GM12878 (cell line): ENCODE data around the gene L1CAM. TPM values are rescaled to one million over a fixed set of nuclear protein-coding genes. Genes with fewer than 3 reads are reported as not detected.

ENCODE experiments used
- ATAC-seq: fragments of 200-7000 bp; cut with Tn5 transposase; 3 replicates; pipeline ENCODE4 v1.9.1; 2020; ENCODE audit warnings: mild to moderate bottlenecking, moderate library complexity
- BruUV-seq: library from RNA; stranded (reverse); fragments of 400-500 nt; replicated peaks from 2 replicates; lab custom pipeline; 2021; lab: Mats Ljungman, UMichigan
- CTCF ChIA-PET: fragments of 300-600 bp; sonication (Branson Sonifier 250); formaldehyde crosslinking; extraction: SDS; loops from one replicate; lab custom pipeline; 2021; ENCODE audit warnings: inconsistent platforms; lab: Yijun Ruan, JAX
- POLR2A ChIA-PET: fragments of 350-600 bp; formaldehyde crosslinking; extraction: SDS; loops from one replicate; lab custom pipeline; 2021; ENCODE audit warnings: inconsistent platforms; lab: Charles Lee
- RAD21 ChIA-PET: fragments of 300-600 bp; sonication (Branson Sonifier 250); formaldehyde crosslinking; loops from one replicate; lab custom pipeline; 2023; ENCODE audit warnings: antibody characterized with exemption; ENCODE audit not compliant: unreplicated experiment; lab: Charles Lee
- SMC1A ChIA-PET: fragments of 300-600 bp; sonication (Branson Sonifier 250); formaldehyde crosslinking; loops from one replicate; lab custom pipeline; 2023; ENCODE audit not compliant: unreplicated experiment, uncharacterized antibody; lab: Charles Lee
- DNase-seq: peaks from one replicate; pipeline ENCODE4 v3.0.0-alpha.2; 2011; ENCODE audit warnings: low read depth, low spot score
- FAIRE-seq: peaks from 3 replicates; lab custom pipeline; 2011; peaks lifted over from hg19 to GRCh38; lab: Jason Lieb, UNC
- H2AFZ ChIP-seq: 2 replicates; pipeline ENCODE4 v1.6.0; 2011; ENCODE audit warnings: low read depth, low read length, control low read depth; ENCODE audit not compliant: control insufficient read depth
- H3K27ac ChIP-seq: 2 replicates; pipeline ENCODE4 v1.5.1; 2011; ENCODE audit warnings: control low read depth; ENCODE audit not compliant: control insufficient read depth, insufficient read depth
- H3K27me3 ChIP-seq, 2 experiments: replicated peaks in 1 of 2; 2 replicates each; pipeline versions ENCODE4 v1.6.0 to v1.6.1; 2011; ENCODE audit warnings: low read length in 1 of 2; ENCODE audit not compliant: control insufficient read depth in 2 of 2, insufficient read depth in 2 of 2
- H3K36me3 ChIP-seq, 2 experiments: 2 replicates each; pipeline ENCODE4 v1.5.1; 2011; ENCODE audit warnings: low read length in 1 of 2; ENCODE audit not compliant: control insufficient read depth in 2 of 2, insufficient read depth in 2 of 2
- H3K4me1 ChIP-seq: 2 replicates; pipeline ENCODE4 v1.6.1; 2011; ENCODE audit warnings: mild to moderate bottlenecking, low read length, moderate library complexity, mixed read lengths; ENCODE audit not compliant: control insufficient read depth, insufficient read depth
- H3K4me2 ChIP-seq: 2 replicates; pipeline ENCODE4 v1.6.0; 2011; ENCODE audit warnings: control low read depth; ENCODE audit not compliant: control insufficient read depth, insufficient read depth
- H3K4me3 ChIP-seq: fragments of 200-600 bp; sonication (generic); 2 replicates; pipeline ENCODE4 v1.5.1; 2016
- H3K79me2 ChIP-seq: 2 replicates; pipeline ENCODE4 v1.6.0; 2011; ENCODE audit warnings: low read length; ENCODE audit not compliant: control insufficient read depth, insufficient read depth
- H3K9ac ChIP-seq: 2 replicates; pipeline ENCODE4 v1.8.0; 2011; ENCODE audit warnings: low read length, control low read depth, mixed read lengths; ENCODE audit not compliant: control insufficient read depth, insufficient read depth
- H3K9me3 ChIP-seq: replicated peaks from 3 replicates; pipeline ENCODE4 v1.5.1; 2011; ENCODE audit warnings: mild to moderate bottlenecking, low read length; ENCODE audit not compliant: control insufficient read depth, insufficient read depth
- H4K20me1 ChIP-seq: 2 replicates; pipeline ENCODE4 v1.6.0; 2011; ENCODE audit not compliant: control insufficient read depth, insufficient read depth
- CHD2 ChIP-seq: IDR thresholded peaks from 2 replicates; pipeline ENCODE4 v1.6.1; 2011; ENCODE audit warnings: low read depth, low read length, improper control_type of control experiment, borderline replicate concordance
- MXI1 ChIP-seq: fragments of 150-350 bp; IDR thresholded peaks from 2 replicates; pipeline ENCODE4 v1.6.1; 2011; ENCODE audit warnings: low read depth, mild to moderate bottlenecking, inconsistent platforms, low read length, improper control_type of control experiment
- NR2F1 ChIP-seq: fragments of 450-650 bp; conservative IDR thresholded peaks from 2 replicates; pipeline ENCODE4 v1.6.1; 2017; ENCODE audit warnings: mild to moderate bottlenecking
- POLR2A ChIP-seq: IDR thresholded peaks from 2 replicates; pipeline ENCODE4 v1.6.1; 2011; ENCODE audit warnings: low read depth, mild to moderate bottlenecking, low read length
- POLR2AphosphoS2 ChIP-seq: IDR thresholded peaks from 2 replicates; pipeline ENCODE4 v1.6.1; 2011; ENCODE audit warnings: low read depth, mild to moderate bottlenecking, low read length, improper control_type of control experiment, moderate library complexity
- RCOR1 ChIP-seq: conservative IDR thresholded peaks from 2 replicates; pipeline ENCODE4 v1.6.1; 2012; ENCODE audit warnings: low read depth, low read length, improper control_type of control experiment
- SREBF1 ChIP-seq: IDR thresholded peaks from 2 replicates; pipeline ENCODE4 v1.6.1; 2012; ENCODE audit warnings: mild to moderate bottlenecking, low read length
- STAT3 ChIP-seq: IDR thresholded peaks from 2 replicates; pipeline ENCODE4 v1.6.1; 2011; ENCODE audit warnings: low read depth, low read length, improper control_type of control experiment
- SUPT20H ChIP-seq: IDR thresholded peaks from 2 replicates; pipeline ENCODE4 v1.6.1; 2011; ENCODE audit warnings: low read depth, mild to moderate bottlenecking, low read length, moderate library complexity, borderline replicate concordance; ENCODE audit not compliant: control insufficient read depth
- TCF7 ChIP-seq: IDR thresholded peaks from 2 replicates; pipeline ENCODE4 v1.6.1; 2014; ENCODE audit warnings: antibody characterized with exemption, borderline replicate concordance
- ZNF384 ChIP-seq: IDR thresholded peaks from 2 replicates; pipeline ENCODE4 v1.6.1; 2012; ENCODE audit warnings: low read depth, mild to moderate bottlenecking, low read length, improper control_type of control experiment, borderline replicate concordance
- WGBS: methylation state at CpG from one replicate; pipeline ENCODE4 v1.1.6; 2016; ENCODE audit warnings: low lambda C conversion rate; ENCODE audit not compliant: insufficient replicate concordance, insufficient coverage; ENCODE audit errors: missing lambda C conversion rate; 5-methylcytosine and 5-hydroxymethylcytosine counted together
- in situ Hi-C: fragments of 300-500 bp; cut with MboI; formaldehyde crosslinking; loops from 9 replicates; pipeline ENCODE4 v1.14.3; 2018; ENCODE audit warnings: mixed read lengths
- intact Hi-C: fragments of 100-400 bp; cut with micrococcal nuclease; formaldehyde crosslinking; loops from one replicate; pipeline ENCODE4 v1.14.2; 2022; ENCODE audit not compliant: unreplicated experiment
- polyA plus RNA-seq, 11 experiments: library from polyadenylated mRNA; depleted of rRNA in 4 of 11; unstranded in 6 of 11; stranded (reverse) in 5 of 11; fragments of >200 nt; fragmentation: Nextera tagmentation in 4 of 11; fragmentation: Illumina TruSeq in 1 of 11; extraction: Ambion mirVana in 4 of 11; extraction: Trizol in 1 of 11; gene quantifications; 1 replicate in 1 of 11; 2 replicates in 10 of 11; pipeline versions ENCODE4 v1.2.1 to v1.2.3, GENCODE V29; 2011 to 2016; ENCODE audit warnings: inconsistent platforms in 2 of 11, missing spikeins in 2 of 11, low read depth in 1 of 11
- total RNA-seq, 4 experiments: library from RNA; depleted of rRNA in 3 of 4; stranded (reverse); fragments of >200 nt in 3 of 4; fragmentation: Illumina TruSeq in 1 of 4; extraction: Trizol in 1 of 4; gene quantifications; 2 replicates each; pipeline versions ENCODE4 v1.2.1 to v1.2.3, GENCODE V29; 2013 to 2021
- TF ChIP-seq, protein P1 (sequence below): fragments of 450-650 bp; IDR thresholded peaks from 2 replicates; pipeline ENCODE4 v1.6.1; 2016; ENCODE audit warnings: mild to moderate bottlenecking, moderate library complexity, borderline replicate concordance
- TF ChIP-seq, protein P2 (sequence below): fragments of 450-650 bp; IDR thresholded peaks from 2 replicates; pipeline ENCODE4 v1.6.1; 2018; ENCODE audit warnings: borderline replicate concordance, mild to moderate bottlenecking; ENCODE audit not compliant: partially characterized antibody
- TF ChIP-seq, protein P3 (sequence below): fragments of 450-650 bp; IDR thresholded peaks from 2 replicates; pipeline ENCODE4 v1.6.1; 2016; ENCODE audit warnings: mild to moderate bottlenecking

L1CAM gene
- total and polyA plus RNA-seq, 10 of the 15 experiments (the other 5 are each of a cell fraction or from before 2014, with no cell fraction given): 0.01 to 0.64 (median 0.09) TPM; not detected in 5

DNA sequence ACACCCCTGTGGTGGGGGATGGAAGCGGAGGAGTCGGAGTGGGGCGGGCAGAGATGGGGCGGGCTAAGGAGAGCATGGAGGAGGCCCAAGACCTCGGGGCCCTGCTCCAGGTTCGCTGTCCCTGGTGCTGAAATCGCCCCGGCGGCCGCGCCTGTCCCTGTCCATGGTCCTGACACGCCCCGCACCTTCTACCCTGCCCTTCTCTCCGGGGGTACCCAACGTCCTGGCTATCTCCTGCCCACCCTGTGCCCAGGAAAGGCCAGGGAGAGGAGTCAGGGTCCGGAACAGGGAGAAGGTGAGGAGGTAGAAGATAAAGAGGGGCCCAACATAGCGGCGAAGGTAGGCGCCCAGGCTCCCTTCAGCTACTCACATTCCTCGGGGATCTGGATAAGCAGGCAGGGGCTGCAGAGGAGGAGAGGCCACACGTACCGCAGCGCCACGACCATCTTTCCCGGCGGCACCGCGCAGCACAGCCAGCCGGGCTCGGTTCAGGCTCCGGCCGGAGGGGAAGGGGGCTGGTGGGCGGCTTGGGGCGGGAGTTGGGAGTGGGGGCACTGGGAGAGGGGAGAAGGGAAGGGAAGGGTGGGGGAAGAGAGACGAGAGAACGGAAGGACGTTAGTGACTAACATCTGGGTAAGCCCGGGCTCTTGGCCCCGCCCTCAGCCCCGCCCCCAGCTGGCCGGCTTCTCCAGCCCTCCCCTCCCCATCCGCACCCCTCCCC lies 10.4 kb downstream of the L1CAM start:
- intact Hi-C loops: no loop called here
- ChIA-PET POLR2A (no interaction called here), RAD21 (interaction anchor here (1.1 kb wide), 1 partner anchor 47 kb away, joined by 3 read pairs; no protein-coding TSS in a partner anchor), SMC1A (interaction anchor here (0.5 kb wide), 1 partner anchor 99 kb away, joined by 3 read pairs; no protein-coding TSS in a partner anchor), CTCF (interaction anchor here (1.3 kb wide), 1 partner anchor 51 kb away, joined by 4 read pairs; the partner anchor contains the start of gene ARHGAP4)
- FAIRE-seq (no peak), ATAC-seq (peak; percentile 67), DNase-seq (no peak)
- Histone ChIP-seq H2AFZ (no peak overlapping the region), H3K79me2 (no peaks in the 10 kb centered on the region), H3K9ac (no peak overlapping the region), H3K4me2 (no peak overlapping the region), H3K9me3 (no peaks in the 10 kb centered on the region; the same call in 2 of the 3 replicates), H3K4me3 (no peak overlapping the region), H3K27ac (no peak overlapping the region), H4K20me1 (no peaks in the 10 kb centered on the region), H3K4me1 (no peaks in the 10 kb centered on the region; the same call in 1 of the 2 replicates), H3K36me3 (no peaks in the 10 kb centered on the region), H3K27me3 (peaks cover 2% of the 10 kb centered on the region in 2 experiments; a peak in 3 of 4 replicates)
- in situ Hi-C loops: no loop called here
- no TSS peak for BruUV-seq
- WGBS: 33% methylated on average over 17 of the region's 42 CpGs
- TF ChIP-seq, protein P1, sequence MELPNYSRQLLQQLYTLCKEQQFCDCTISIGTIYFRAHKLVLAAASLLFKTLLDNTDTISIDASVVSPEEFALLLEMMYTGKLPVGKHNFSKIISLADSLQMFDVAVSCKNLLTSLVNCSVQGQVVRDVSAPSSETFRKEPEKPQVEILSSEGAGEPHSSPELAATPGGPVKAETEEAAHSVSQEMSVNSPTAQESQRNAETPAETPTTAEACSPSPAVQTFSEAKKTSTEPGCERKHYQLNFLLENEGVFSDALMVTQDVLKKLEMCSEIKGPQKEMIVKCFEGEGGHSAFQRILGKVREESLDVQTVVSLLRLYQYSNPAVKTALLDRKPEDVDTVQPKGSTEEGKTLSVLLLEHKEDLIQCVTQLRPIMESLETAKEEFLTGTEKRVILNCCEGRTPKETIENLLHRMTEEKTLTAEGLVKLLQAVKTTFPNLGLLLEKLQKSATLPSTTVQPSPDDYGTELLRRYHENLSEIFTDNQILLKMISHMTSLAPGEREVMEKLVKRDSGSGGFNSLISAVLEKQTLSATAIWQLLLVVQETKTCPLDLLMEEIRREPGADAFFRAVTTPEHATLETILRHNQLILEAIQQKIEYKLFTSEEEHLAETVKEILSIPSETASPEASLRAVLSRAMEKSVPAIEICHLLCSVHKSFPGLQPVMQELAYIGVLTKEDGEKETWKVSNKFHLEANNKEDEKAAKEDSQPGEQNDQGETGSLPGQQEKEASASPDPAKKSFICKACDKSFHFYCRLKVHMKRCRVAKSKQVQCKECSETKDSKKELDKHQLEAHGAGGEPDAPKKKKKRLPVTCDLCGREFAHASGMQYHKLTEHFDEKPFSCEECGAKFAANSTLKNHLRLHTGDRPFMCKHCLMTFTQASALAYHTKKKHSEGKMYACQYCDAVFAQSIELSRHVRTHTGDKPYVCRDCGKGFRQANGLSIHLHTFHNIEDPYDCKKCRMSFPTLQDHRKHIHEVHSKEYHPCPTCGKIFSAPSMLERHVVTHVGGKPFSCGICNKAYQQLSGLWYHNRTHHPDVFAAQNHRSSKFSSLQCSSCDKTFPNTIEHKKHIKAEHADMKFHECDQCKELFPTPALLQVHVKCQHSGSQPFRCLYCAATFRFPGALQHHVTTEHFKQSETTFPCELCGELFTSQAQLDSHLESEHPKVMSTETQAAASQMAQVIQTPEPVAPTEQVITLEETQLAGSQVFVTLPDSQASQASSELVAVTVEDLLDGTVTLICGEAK: peak; percentile 83
- TF ChIP-seq, protein P2, sequence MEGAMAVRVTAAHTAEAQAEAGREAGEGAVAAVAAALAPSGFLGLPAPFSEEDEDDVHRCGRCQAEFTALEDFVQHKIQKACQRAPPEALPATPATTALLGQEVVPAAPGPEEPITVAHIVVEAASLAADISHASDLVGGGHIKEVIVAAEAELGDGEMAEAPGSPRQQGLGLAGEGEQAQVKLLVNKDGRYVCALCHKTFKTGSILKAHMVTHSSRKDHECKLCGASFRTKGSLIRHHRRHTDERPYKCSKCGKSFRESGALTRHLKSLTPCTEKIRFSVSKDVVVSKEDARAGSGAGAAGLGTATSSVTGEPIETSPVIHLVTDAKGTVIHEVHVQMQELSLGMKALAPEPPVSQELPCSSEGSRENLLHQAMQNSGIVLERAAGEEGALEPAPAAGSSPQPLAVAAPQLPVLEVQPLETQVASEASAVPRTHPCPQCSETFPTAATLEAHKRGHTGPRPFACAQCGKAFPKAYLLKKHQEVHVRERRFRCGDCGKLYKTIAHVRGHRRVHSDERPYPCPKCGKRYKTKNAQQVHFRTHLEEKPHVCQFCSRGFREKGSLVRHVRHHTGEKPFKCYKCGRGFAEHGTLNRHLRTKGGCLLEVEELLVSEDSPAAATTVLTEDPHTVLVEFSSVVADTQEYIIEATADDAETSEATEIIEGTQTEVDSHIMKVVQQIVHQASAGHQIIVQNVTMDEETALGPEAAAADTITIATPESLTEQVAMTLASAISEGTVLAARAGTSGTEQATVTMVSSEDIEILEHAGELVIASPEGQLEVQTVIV: no peak
- TF ChIP-seq SREBF1 (peak; percentile 93), POLR2AphosphoS2 (no peak), NR2F1 (no peak), RCOR1 (peak; percentile 98), POLR2A (no peak), SUPT20H (no peak), STAT3 (no peak), TCF7 (no peak), MXI1 (peak; percentile 93), CHD2 (no peak), ZNF384 (no peak)
- TF ChIP-seq, protein P3, sequence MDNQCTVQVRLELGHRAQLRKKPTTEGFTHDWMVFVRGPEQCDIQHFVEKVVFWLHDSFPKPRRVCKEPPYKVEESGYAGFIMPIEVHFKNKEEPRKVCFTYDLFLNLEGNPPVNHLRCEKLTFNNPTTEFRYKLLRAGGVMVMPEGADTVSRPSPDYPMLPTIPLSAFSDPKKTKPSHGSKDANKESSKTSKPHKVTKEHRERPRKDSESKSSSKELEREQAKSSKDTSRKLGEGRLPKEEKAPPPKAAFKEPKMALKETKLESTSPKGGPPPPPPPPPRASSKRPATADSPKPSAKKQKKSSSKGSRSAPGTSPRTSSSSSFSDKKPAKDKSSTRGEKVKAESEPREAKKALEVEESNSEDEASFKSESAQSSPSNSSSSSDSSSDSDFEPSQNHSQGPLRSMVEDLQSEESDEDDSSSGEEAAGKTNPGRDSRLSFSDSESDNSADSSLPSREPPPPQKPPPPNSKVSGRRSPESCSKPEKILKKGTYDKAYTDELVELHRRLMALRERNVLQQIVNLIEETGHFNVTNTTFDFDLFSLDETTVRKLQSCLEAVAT: no peak
